ENCODE results near the gene MEIKIN.

MEIKIN gene

GRCh38 chr5:131984956-131985665, 39.6 kb upstream of the MEIKIN start:
- peaks cover 33% of the 10 kb centered on the region for H3K27me3 ChIP-seq (ENCODE audit: insufficient read depth, low read length)
- H3K79me2 ChIP-seq (ENCODE audit: control insufficient read depth, insufficient read depth, low read length, unreplicated experiment): no peaks in the 10 kb centered on the region
- H3K36me3 ChIP-seq (ENCODE audit: insufficient read depth, low read length): no peaks in the 10 kb centered on the region
- no peak overlapping the region for H3K4me3 ChIP-seq (ENCODE audit: low read depth, low read length)
- H3K27ac ChIP-seq (ENCODE audit: low read depth, low read length): no peak overlapping the region
- H3K4me1 ChIP-seq (ENCODE audit: control insufficient read depth, insufficient read depth, low read length, unreplicated experiment): no peaks in the 10 kb centered on the region
- H2AFZ ChIP-seq (ENCODE audit: low read length, unreplicated experiment): no peak overlapping the region

- no peak overlapping the region for H3K4me3 ChIP-seq (ENCODE audit: low read depth, low read length)
Observed at GRCh38 chr5:131983244-131983771, 37.8 kb upstream of the MEIKIN start.

GRCh38 chr5:131981516-131981915, 36.1 kb upstream of the MEIKIN start:
- Histone ChIP-seq H3K4me1 (ENCODE audit: control insufficient read depth, insufficient read depth, low read length, unreplicated experiment) (no peaks in the 10 kb centered on the region), H2AFZ (ENCODE audit: low read length, unreplicated experiment) (no peak overlapping the region), H3K4me3 (ENCODE audit: low read depth, low read length) (no peak overlapping the region), H3K79me2 (ENCODE audit: control insufficient read depth, insufficient read depth, low read length, unreplicated experiment) (no peaks in the 10 kb centered on the region), H3K27me3 (ENCODE audit: insufficient read depth, low read length) (peaks cover 46% of the 10 kb centered on the region), H3K27ac (ENCODE audit: low read depth, low read length) (no peak overlapping the region), H3K36me3 (ENCODE audit: insufficient read depth, low read length) (no peaks in the 10 kb centered on the region)

More at GRCh38 chr5:131983244-131983771, 37.8 kb upstream of the MEIKIN start:
- Histone ChIP-seq H3K36me3 (ENCODE audit: insufficient read depth, low read length) (no peaks in the 10 kb centered on the region), H3K27me3 (ENCODE audit: insufficient read depth, low read length) (peaks cover 46% of the 10 kb centered on the region), H3K4me1 (ENCODE audit: control insufficient read depth, insufficient read depth, low read length, unreplicated experiment) (no peaks in the 10 kb centered on the region), H2AFZ (ENCODE audit: low read length, unreplicated experiment) (no peak overlapping the region), H3K27ac (ENCODE audit: low read depth, low read length) (no peak overlapping the region), H3K79me2 (ENCODE audit: control insufficient read depth, insufficient read depth, low read length, unreplicated experiment) (no peaks in the 10 kb centered on the region)

DNA sequence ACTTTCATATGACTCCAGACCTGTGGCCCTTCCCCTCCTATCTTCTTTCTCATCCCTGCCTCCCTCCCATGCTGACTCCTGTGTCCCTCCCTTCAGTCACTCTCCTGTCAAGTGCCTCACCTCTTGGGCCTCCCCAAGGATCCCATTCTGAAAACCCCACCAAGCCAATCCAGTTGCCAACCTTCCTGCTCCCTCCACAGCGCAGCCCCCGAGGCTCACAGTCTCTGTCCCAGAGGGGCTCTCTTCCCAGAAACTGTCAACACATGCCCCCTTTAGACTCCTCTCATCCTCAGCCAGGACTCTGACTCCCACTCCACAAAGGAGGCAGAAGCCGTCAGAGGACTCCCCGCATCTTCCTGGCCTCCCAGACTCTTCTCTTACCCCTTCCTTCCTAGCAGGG, 35.2 kb upstream of the MEIKIN start:
- Histone ChIP-seq H3K36me3 (ENCODE audit: insufficient read depth, low read length) (no peaks in the 10 kb centered on the region), H3K27me3 (ENCODE audit: insufficient read depth, low read length) (peaks cover 46% of the 10 kb centered on the region), H3K4me1 (ENCODE audit: control insufficient read depth, insufficient read depth, low read length, unreplicated experiment) (no peaks in the 10 kb centered on the region), H2AFZ (ENCODE audit: low read length, unreplicated experiment) (no peak overlapping the region), H3K27ac (ENCODE audit: low read depth, low read length) (no peak overlapping the region), H3K79me2 (ENCODE audit: control insufficient read depth, insufficient read depth, low read length, unreplicated experiment) (no peaks in the 10 kb centered on the region), H3K4me3 (ENCODE audit: low read depth, low read length) (no peak overlapping the region)

GRCh38 chr5:131979816-131980215, 34.4 kb upstream of the MEIKIN start:
- Histone ChIP-seq H3K4me3 (ENCODE audit: low read depth, low read length) (no peak overlapping the region), H3K27me3 (ENCODE audit: insufficient read depth, low read length) (peaks cover 46% of the 10 kb centered on the region), H3K36me3 (ENCODE audit: insufficient read depth, low read length) (no peaks in the 10 kb centered on the region), H3K27ac (ENCODE audit: low read depth, low read length) (no peak overlapping the region), H3K79me2 (ENCODE audit: control insufficient read depth, insufficient read depth, low read length, unreplicated experiment) (no peaks in the 10 kb centered on the region), H2AFZ (ENCODE audit: low read length, unreplicated experiment) (no peak overlapping the region), H3K4me1 (ENCODE audit: control insufficient read depth, insufficient read depth, low read length, unreplicated experiment) (no peaks in the 10 kb centered on the region)

DNA sequence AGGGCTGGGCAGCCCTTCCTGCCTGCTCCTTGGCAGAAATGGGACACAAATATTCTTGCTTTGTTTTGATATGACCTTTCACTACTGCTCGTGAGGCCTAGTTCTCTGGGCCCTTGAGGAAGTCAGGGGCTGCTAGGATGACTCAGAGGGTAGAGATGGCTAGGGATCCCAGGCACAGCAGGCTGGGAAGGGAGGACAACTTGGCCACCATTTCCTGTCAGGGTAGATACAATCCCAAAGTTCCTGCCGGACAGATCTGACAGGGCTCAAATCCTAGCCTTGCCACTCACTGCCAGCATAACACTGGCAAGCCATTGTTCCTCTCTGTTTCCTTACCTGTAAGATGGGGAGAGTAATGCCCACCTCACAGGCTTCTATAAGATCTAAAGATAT, 31.7 kb upstream of the MEIKIN start:
- H2AFZ ChIP-seq (ENCODE audit: low read length, unreplicated experiment): no peak overlapping the region
- no peak overlapping the region for H3K27ac ChIP-seq (ENCODE audit: low read depth, low read length)
- no peak overlapping the region for H3K4me3 ChIP-seq (ENCODE audit: low read depth, low read length)
- H3K27me3 ChIP-seq (ENCODE audit: insufficient read depth, low read length): peaks cover 40% of the 10 kb centered on the region
- H3K36me3 ChIP-seq (ENCODE audit: insufficient read depth, low read length): no peaks in the 10 kb centered on the region
- H3K4me1 ChIP-seq (ENCODE audit: control insufficient read depth, insufficient read depth, low read length, unreplicated experiment): no peaks in the 10 kb centered on the region
- no peaks in the 10 kb centered on the region for H3K79me2 ChIP-seq (ENCODE audit: control insufficient read depth, insufficient read depth, low read length, unreplicated experiment)

DNA sequence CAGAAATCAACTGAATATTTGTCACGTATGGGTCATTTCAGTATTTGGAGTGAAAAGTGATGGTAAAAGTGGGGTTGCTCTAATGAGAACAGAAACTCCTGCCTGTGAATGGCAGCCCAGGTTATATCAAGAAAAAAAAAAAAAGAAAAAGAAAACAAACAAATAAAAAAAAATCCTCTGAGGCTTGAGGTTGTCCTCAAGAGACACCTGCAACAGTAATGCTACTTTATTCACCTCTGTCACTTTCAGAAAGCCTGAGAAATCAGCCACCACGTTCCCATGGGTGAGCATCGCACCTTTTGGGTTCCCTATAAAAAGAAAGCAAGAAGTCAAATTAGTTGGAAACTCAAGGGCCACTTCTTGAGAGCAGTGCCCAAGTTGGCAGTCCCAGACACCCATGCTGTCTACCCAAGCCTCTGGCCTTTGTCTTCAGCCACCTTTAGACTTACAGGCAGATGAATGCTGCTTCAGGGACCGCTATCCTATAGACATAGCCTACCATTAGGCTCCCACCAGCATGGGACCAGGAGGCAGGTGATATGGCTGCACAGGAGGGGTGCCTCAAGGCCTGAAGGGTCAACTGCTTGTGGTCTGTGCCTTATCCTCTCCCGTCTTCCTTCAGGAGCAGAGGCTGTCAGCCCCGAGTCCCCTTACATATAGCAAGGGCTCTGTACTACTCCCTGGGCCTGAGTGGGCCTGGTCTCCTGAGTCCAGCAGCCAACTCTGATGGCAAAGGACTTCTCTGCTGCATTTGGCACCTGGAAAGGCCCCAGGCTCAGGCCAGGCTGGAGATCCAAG, 31.1 kb upstream of the MEIKIN start:
- no peaks in the 10 kb centered on the region for H3K4me1 ChIP-seq (ENCODE audit: control insufficient read depth, insufficient read depth, low read length, unreplicated experiment)
- no peaks in the 10 kb centered on the region for H3K79me2 ChIP-seq (ENCODE audit: control insufficient read depth, insufficient read depth, low read length, unreplicated experiment)
- no peak overlapping the region for H3K4me3 ChIP-seq (ENCODE audit: low read depth, low read length)
- peaks cover 43% of the 10 kb centered on the region for H3K27me3 ChIP-seq (ENCODE audit: insufficient read depth, low read length)
- no peaks in the 10 kb centered on the region for H3K36me3 ChIP-seq (ENCODE audit: insufficient read depth, low read length)
- no peak overlapping the region for H2AFZ ChIP-seq (ENCODE audit: low read length, unreplicated experiment)
- no peak overlapping the region for H3K27ac ChIP-seq (ENCODE audit: low read depth, low read length)

DNA sequence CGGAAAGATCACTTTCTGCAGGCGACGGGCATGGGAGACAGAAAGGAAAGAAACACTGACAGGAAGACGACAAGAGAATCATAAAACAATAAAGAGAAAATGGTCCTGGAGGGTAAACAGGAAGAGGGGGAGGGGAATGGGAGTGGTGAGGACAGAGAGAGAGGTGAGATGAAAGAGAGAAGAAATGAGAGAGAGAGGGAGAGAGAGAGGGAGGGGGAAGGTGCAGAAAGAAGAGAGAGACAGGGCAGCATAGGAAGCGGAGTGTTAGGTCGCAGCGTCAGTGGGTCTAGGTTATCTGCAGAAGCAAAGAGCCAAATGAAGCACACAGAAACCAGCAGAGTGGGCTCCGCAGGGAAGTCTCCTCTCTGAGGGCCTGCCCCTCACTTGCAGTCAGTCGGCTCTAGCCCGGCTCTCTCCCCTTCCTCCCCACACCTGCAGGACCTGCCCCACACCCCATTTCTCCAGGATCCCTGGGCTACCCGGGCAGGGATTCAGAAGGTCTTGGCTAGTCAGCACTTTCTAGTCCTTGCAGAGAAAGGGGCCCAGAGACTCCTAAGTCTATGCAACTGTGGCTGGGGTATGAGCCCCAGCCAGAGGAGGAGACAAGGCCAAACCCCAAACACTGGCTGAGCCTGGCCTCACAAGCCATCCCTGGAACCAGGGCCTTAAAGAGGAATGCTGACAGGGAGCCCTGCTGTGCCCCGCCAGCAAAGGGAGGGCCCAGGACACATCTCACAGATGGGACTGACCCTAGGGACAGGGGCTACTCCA, 29.7 kb upstream of the MEIKIN start:
- Histone ChIP-seq H2AFZ (ENCODE audit: low read length, unreplicated experiment) (no peak overlapping the region), H3K27ac (ENCODE audit: low read depth, low read length) (no peak overlapping the region), H3K4me1 (ENCODE audit: control insufficient read depth, insufficient read depth, low read length, unreplicated experiment) (no peaks in the 10 kb centered on the region), H3K4me3 (ENCODE audit: low read depth, low read length) (no peak overlapping the region), H3K36me3 (ENCODE audit: insufficient read depth, low read length) (no peaks in the 10 kb centered on the region), H3K27me3 (ENCODE audit: insufficient read depth, low read length) (peaks cover 39% of the 10 kb centered on the region), H3K79me2 (ENCODE audit: control insufficient read depth, insufficient read depth, low read length, unreplicated experiment) (no peaks in the 10 kb centered on the region)

DNA sequence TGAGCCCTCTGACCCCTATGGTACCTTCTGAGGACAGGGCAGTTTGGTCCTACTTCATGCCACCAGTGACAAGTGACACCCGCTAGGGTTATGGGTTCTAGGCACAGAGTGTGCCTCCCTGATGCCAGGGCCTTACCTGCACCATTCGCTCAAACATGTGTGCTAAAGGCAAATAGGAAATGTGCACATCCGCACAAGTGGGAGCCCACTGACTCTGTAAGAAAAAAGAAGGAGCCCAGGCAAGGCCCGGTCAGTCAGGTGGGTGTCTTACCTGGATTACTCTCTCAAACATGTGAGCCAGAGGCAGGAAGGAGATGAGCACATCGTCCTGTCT, 29.1 kb upstream of the MEIKIN start:
- Histone ChIP-seq H3K36me3 (ENCODE audit: insufficient read depth, low read length) (no peaks in the 10 kb centered on the region), H2AFZ (ENCODE audit: low read length, unreplicated experiment) (no peak overlapping the region), H3K79me2 (ENCODE audit: control insufficient read depth, insufficient read depth, low read length, unreplicated experiment) (no peaks in the 10 kb centered on the region), H3K27me3 (ENCODE audit: insufficient read depth, low read length) (peaks cover 39% of the 10 kb centered on the region), H3K4me1 (ENCODE audit: control insufficient read depth, insufficient read depth, low read length, unreplicated experiment) (no peaks in the 10 kb centered on the region), H3K4me3 (ENCODE audit: low read depth, low read length) (no peak overlapping the region), H3K27ac (ENCODE audit: low read depth, low read length) (no peak overlapping the region)

- Histone ChIP-seq H3K36me3 (ENCODE audit: insufficient read depth, low read length) (no peaks in the 10 kb centered on the region), H3K79me2 (ENCODE audit: control insufficient read depth, insufficient read depth, low read length, unreplicated experiment) (no peaks in the 10 kb centered on the region), H3K4me3 (ENCODE audit: low read depth, low read length) (no peak overlapping the region), H3K27ac (ENCODE audit: low read depth, low read length) (no peak overlapping the region), H3K4me1 (ENCODE audit: control insufficient read depth, insufficient read depth, low read length, unreplicated experiment) (no peaks in the 10 kb centered on the region), H2AFZ (ENCODE audit: low read length, unreplicated experiment) (no peak overlapping the region), H3K27me3 (ENCODE audit: insufficient read depth, low read length) (peaks cover 41% of the 10 kb centered on the region)
Observed at GRCh38 chr5:131974016-131974415, 28.6 kb upstream of the MEIKIN start.

Data from ACC112 (cell line).